Measurements from ENCODE around the gene PTP4A2. TPM values are rescaled to one million over a fixed set of nuclear protein-coding genes. Genes with fewer than 3 reads are reported as not detected.
A peak's percentile ranks its signal among the peaks of the same experiment; 100 is the strongest.

PTP4A2 gene
- total RNA-seq, 1 experiment from 2014 or later: 366 TPM

GRCh38 chr1:31934706-31935629 is 3.2 kb downstream of the PTP4A2 start:
- peak overlapping the region; percentile 70 for H3K27ac Mint-ChIP-seq (ENCODE audit: unreplicated experiment)
- TF ChIP-seq, protein P1, sequence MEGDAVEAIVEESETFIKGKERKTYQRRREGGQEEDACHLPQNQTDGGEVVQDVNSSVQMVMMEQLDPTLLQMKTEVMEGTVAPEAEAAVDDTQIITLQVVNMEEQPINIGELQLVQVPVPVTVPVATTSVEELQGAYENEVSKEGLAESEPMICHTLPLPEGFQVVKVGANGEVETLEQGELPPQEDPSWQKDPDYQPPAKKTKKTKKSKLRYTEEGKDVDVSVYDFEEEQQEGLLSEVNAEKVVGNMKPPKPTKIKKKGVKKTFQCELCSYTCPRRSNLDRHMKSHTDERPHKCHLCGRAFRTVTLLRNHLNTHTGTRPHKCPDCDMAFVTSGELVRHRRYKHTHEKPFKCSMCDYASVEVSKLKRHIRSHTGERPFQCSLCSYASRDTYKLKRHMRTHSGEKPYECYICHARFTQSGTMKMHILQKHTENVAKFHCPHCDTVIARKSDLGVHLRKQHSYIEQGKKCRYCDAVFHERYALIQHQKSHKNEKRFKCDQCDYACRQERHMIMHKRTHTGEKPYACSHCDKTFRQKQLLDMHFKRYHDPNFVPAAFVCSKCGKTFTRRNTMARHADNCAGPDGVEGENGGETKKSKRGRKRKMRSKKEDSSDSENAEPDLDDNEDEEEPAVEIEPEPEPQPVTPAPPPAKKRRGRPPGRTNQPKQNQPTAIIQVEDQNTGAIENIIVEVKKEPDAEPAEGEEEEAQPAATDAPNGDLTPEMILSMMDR (IDR thresholded peaks at IDR 0.05; ENCODE audit: unreplicated experiment): no peak
- no peaks in the 10 kb centered on the region for H3K27me3 Mint-ChIP-seq (ENCODE audit: unreplicated experiment)
- no peaks in the 10 kb centered on the region for H3K9me3 Mint-ChIP-seq (ENCODE audit: low read depth, unreplicated experiment)
- H3K4me3 Mint-ChIP-seq (ENCODE audit: low read depth, unreplicated experiment): peak overlapping the region; percentile 96
- H3K4me1 Mint-ChIP-seq (ENCODE audit: low read depth, unreplicated experiment): peaks cover 53% of the 10 kb centered on the region
- intact Hi-C loops (cut with micrococcal nuclease; ENCODE audit: unreplicated experiment): loop anchor here (10.0 kb wide), 1 partner anchor 360 kb away; the partner anchor contains the start of gene TINAGL1
- TSS peak; percentile 85 for BruUV-seq (replicated peaks)
- H3K36me3 Mint-ChIP-seq (ENCODE audit: insufficient read depth, unreplicated experiment): peaks cover 87% of the 10 kb centered on the region
- CTCF ChIA-PET: interaction anchor here (0.6 to 2.4 kb wide), 7 partner anchors 9 to 204 kb away, joined by 3 to 12 read pairs (median 4); no protein-coding TSS in a partner anchor
- no peak for DNase-seq

DNA sequence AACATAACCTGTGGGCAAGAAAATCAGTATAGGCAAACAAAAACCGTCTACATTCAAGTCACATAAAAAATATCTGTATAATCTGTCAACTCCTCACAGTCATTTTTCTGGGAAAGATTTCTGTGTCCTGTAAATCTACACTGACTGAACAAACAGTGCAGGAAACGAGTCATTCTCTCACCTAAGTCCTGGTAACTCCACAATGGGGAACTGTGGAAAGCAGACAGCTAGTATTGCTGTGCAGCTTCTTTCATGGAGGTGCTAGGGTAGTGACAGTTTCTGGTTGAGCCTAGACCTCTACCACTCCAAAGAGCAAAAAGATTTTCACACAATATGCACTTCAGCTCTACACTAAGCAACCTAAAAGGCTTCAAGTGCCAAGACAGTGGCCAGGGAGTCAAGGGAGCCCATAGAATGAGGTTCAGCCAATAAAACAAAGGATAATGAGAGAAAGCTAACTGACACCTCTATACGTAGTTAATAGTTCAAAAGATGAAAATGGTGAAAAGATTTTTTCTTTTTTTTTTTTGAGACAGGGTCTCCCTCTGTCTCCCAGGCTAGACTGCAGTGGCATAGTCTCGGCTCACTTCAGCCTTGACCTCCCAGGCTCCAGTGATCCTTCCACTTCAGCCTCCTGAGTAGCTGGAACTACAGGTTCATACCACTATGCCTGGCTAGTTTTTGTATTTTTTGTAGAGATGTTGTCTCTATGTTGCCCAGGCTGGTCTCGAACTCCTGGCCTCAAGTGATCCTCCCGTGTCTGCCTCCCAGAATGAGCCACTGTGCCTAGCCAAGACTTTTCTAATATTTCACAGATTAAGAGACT is 5.5 kb downstream of the PTP4A2 start:
- Mint-ChIP-seq H3K27ac (ENCODE audit: unreplicated experiment) (peak overlapping the region; percentile 70), H3K36me3 (ENCODE audit: insufficient read depth, unreplicated experiment) (peaks cover 72% of the 10 kb centered on the region), H3K4me1 (ENCODE audit: low read depth, unreplicated experiment) (peaks cover 51% of the 10 kb centered on the region), H3K9me3 (ENCODE audit: low read depth, unreplicated experiment) (no peaks in the 10 kb centered on the region), H3K27me3 (ENCODE audit: unreplicated experiment) (no peaks in the 10 kb centered on the region), H3K4me3 (ENCODE audit: low read depth, unreplicated experiment) (peak overlapping the region; percentile 96)
- no TSS peak for BruUV-seq (replicated peaks)
- TF ChIP-seq, protein P1 (IDR thresholded peaks at IDR 0.05; ENCODE audit: unreplicated experiment): no peak
- CTCF ChIA-PET: interaction anchor here (0.5 to 0.7 kb wide), 2 partner anchors 22 to 690 kb away, joined by 3 read pairs; no protein-coding TSS in a partner anchor
- intact Hi-C loops (cut with micrococcal nuclease; ENCODE audit: unreplicated experiment): loop anchor here (10.0 kb wide), 1 partner anchor 358 kb away; the partner anchor contains the start of gene TINAGL1
- no peak for DNase-seq

- peaks cover 61% of the 10 kb centered on the region for H3K4me1 Mint-ChIP-seq (ENCODE audit: low read depth, unreplicated experiment)
- H3K36me3 Mint-ChIP-seq (ENCODE audit: insufficient read depth, unreplicated experiment): peaks cover 69% of the 10 kb centered on the region
- H3K27me3 Mint-ChIP-seq (ENCODE audit: unreplicated experiment): no peaks in the 10 kb centered on the region
- no peaks in the 10 kb centered on the region for H3K9me3 Mint-ChIP-seq (ENCODE audit: low read depth, unreplicated experiment)
- CTCF ChIA-PET: interaction anchor here (0.7 to 1.0 kb wide), 2 partner anchors 8 to 23 kb away, joined by 3 read pairs; no protein-coding TSS in a partner anchor
- BruUV-seq (replicated peaks): no TSS peak
- intact Hi-C loops (cut with micrococcal nuclease; ENCODE audit: unreplicated experiment): loop anchor here (10.0 kb wide), 1 partner anchor 357 kb away; the partner anchor contains the start of gene TINAGL1
- TF ChIP-seq, protein P1 (IDR thresholded peaks at IDR 0.05; ENCODE audit: unreplicated experiment): no peak
- peak overlapping the region; percentile 55 for H3K4me3 Mint-ChIP-seq (ENCODE audit: low read depth, unreplicated experiment)
- no peak for DNase-seq
- H3K27ac Mint-ChIP-seq (ENCODE audit: unreplicated experiment): peak overlapping the region; percentile 53
Measured at GRCh38 chr1:31931593-31932225, 6.5 kb downstream of the PTP4A2 start.

All from Calu3 (cell line).